SH-SY5Y (cell line): ENCODE data around the gene OSBPL1A.

Experiments
- GATA2 ChIP-seq: IDR thresholded peaks from 2 replicates; pipeline ENCODE4 v1.6.1; 2011; ENCODE audit warnings: mild to moderate bottlenecking, low read depth, low read length
- GATA3 ChIP-seq: IDR thresholded peaks from 2 replicates; pipeline ENCODE4 v1.6.1; 2011; ENCODE audit warnings: low read depth, mild to moderate bottlenecking, low read length, moderate library complexity

DNA sequence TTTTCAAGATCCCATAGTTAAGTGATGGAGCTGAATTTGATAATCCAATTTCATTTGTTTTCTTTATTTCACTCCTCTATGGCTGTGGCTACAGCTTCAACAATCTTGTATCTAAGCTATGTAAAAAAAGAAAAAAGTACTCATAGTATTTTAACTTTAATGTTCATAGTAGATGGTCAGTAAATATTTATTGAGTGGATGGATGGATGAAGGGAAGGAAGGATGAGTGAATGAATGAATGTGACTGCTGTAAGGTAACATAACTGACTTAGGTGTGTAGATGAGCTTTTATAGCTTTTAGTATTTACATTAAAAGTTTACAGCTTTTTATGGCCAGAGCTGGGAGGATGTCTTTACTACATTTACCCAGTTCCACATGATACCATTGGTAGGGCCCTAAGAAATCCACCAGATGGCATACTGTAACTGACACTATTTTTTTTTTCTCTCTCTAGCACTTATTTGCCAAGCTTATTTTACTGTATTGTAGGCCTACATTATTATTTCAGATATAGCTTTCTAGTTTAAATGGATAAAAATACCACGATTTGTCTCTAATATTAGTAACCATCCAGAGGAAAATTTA lies 49.4 kb upstream of the OSBPL1A start:
- TF ChIP-seq GATA3, result no peak
- no peak for TF ChIP-seq GATA2
